ENCODE results near the gene CEACAM16.
"Not testable (repeated sequence)": the region's sequence is repeated elsewhere in the genome, so short reads cannot be mapped to it uniquely, and the experiment has no call there.

Gene CEACAM16

DNA sequence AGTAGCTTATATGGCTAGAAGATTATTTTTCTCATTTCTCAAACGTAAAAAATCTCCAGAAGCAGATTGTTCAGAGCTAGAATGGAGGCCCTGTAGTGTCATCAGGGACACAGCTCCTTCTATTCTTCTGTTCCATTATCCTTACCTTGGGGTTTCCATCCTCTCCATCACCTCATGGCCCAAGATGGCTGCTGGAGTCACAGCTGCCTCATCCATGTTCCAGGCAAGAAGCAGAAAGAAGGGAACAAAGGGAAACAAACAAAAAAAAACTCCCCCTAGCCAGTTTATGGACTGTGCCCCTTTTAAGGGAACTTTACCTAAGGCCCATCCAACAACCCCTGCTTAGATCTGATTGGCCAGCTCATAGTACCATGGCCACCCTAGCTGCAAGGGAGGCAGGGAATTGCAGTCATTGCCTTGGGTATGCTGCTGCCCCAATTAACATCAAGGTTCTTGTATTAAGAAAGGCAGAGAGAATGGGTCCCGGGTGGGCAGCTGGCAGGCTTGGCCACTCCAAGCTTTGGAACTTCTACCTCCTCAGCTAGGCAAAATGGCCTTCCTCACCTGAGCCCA lies 15.7 kb downstream of the CEACAM16 start:
- ATAC-seq (replicated peaks; ENCODE audit: extremely low read depth, poor library complexity, severe bottlenecking) (no peak), DNase-seq (ENCODE audit: low spot score in 2 of 2) (no peak)
- Mint-ChIP-seq H3K36me3 (ENCODE audit: insufficient read depth) (peaks cover 4% of the 10 kb centered on the region), H3K27me3 (no peaks in the 10 kb centered on the region), H3K27ac (ENCODE audit: low read depth) (no peak overlapping the region), H3K4me1 (peaks cover 6% of the 10 kb centered on the region), H3K9me3 (peaks cover 6% of the 10 kb centered on the region), H3K4me3 (no peak overlapping the region)

DNA sequence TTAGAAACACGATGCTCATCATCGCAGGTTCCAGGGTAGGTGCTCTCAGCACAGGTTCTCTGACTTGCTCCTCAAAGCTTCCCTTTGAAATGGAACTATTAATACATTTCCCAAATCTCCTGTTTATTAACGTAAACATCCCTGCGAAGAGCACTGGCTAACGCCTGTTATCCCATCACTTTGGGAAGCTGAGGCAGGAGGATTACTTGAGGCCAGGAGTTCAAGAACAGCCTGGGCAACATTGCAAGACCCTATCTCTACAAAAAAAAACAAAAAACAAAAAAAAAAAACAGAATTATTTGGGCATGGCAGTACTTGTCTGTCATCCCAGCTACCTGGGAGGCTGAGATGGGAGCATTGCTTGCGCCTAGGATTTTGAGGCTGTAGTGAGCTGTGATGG lies 18.7 kb downstream of the CEACAM16 start:
- peaks cover 11% of the 10 kb centered on the region for H3K27me3 Mint-ChIP-seq
- DNase-seq (ENCODE audit: low spot score in 2 of 2) (no peak), ATAC-seq (replicated peaks; ENCODE audit: extremely low read depth, poor library complexity, severe bottlenecking) (no peak)
- H3K36me3 Mint-ChIP-seq (ENCODE audit: insufficient read depth) = peaks cover 5% of the 10 kb centered on the region
- H3K4me1 Mint-ChIP-seq = peaks cover 5% of the 10 kb centered on the region
- peaks cover 6% of the 10 kb centered on the region for H3K9me3 Mint-ChIP-seq
- H3K4me3 Mint-ChIP-seq = no peak overlapping the region
- no peak overlapping the region for H3K27ac Mint-ChIP-seq (ENCODE audit: low read depth)

DNA sequence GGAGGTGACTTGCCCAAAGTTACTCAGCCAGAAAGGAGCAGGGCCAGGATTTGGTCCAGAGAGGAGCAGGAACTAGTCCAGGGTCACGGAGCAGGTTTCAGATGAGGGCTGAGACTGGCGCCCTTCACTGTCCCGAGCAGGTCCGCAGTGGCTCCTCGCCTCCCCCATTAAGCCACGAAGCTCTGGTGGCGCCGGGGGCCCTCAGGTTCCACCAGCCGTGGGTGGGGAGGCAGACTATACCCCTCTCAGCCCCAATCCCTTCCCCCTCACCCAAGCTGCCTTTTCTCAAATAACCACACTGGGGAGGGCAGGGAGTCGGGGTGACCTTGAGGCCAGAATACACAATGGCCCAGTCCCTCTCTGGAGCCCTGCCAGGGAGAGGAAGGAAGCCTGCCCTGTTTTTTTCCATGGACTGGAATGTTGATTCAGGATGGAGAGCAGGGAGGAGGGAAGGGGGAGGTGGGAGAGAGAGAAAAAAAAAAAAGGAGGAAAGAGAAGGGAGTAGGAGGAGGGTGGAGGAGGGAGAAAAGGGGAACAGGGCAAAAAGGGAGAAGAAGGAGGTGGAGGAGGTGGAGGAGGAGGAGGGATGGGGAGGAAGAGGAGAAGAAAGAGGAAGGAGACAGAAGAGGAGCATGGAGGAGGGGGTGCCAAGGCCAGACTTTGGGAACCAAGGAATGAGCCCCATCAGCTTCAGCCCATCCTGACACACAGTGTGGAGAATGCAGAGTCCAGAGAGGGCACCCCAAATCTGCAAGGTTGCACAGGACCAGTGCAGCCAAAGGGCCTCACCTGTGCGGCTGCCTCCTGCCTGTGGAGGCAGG lies 19.7 kb downstream of the CEACAM16 start:
- H3K36me3 Mint-ChIP-seq (ENCODE audit: insufficient read depth) = peaks cover 5% of the 10 kb centered on the region
- no peak for ATAC-seq (replicated peaks; ENCODE audit: extremely low read depth, poor library complexity, severe bottlenecking)

DNA sequence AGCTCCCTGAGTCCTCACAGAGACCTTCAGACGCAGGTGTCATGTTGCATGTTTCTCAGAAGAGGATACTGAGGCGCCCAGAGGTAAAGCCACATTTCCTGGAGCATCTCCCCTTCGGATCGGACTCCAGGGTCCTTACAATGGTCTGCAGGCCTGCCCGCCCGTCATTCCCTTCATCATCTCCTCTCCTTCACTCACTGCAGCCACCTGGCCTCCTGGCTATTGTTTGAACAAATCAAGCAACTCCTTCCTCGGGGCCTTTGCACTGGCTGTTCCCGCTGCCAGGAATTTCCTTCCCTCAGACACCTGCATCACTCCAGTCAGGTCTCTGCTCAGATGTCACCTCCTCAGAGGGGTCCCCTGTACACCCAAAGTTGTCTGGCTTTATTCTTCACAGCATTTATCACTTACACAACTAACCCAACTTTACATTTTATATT lies 20.3 kb downstream of the CEACAM16 start:
- Mint-ChIP-seq H3K4me1 (peaks cover 17% of the 10 kb centered on the region), H3K4me3 (no peak overlapping the region), H3K36me3 (ENCODE audit: insufficient read depth) (peaks cover 5% of the 10 kb centered on the region), H3K27me3 (peaks cover 15% of the 10 kb centered on the region), H3K27ac (ENCODE audit: low read depth) (no peak overlapping the region), H3K9me3 (peaks cover 6% of the 10 kb centered on the region)
- ATAC-seq (replicated peaks; ENCODE audit: extremely low read depth, poor library complexity, severe bottlenecking) = no peak
- no peak for DNase-seq (ENCODE audit: low spot score in 2 of 2)

More for the DNA sequence above, 19.7 kb downstream of the CEACAM16 start:
- H3K4me3 Mint-ChIP-seq = no peak overlapping the region
- H3K9me3 Mint-ChIP-seq = peaks cover 6% of the 10 kb centered on the region
- H3K4me1 Mint-ChIP-seq = peaks cover 10% of the 10 kb centered on the region
- H3K27ac Mint-ChIP-seq (ENCODE audit: low read depth) = no peak overlapping the region
- no peak for DNase-seq (ENCODE audit: low spot score in 2 of 2)
- H3K27me3 Mint-ChIP-seq = peaks cover 15% of the 10 kb centered on the region

DNA sequence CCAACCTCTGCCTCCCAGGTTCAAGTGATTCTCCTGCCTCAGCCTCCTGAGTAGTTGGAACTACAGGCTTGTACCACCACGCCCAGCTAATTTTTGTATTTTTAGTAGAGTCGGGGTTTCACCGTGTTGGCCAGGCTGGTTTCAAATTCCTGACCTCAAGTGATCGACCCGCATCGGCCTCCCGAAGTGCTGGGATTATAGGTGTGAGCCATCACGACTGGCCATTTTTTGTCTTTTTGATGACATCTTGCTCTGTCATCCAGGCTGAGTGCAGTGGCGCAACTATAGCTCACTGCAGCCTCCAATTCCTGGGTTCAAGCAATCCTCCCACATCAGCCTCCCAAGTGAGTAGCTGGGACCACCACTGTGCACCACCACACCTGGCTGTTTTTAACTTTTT lies 21.4 kb downstream of the CEACAM16 start:
- not testable (repeated sequence) for DNase-seq (ENCODE audit: low spot score in 2 of 2); H3K4me3 Mint-ChIP-seq; H3K36me3 Mint-ChIP-seq (ENCODE audit: insufficient read depth); ATAC-seq (replicated peaks; ENCODE audit: extremely low read depth, poor library complexity, severe bottlenecking); H3K9me3 Mint-ChIP-seq; H3K27ac Mint-ChIP-seq (ENCODE audit: low read depth)
- Mint-ChIP-seq H3K4me1 (peaks cover 20% of the 10 kb centered on the region), H3K27me3 (peaks cover 15% of the 10 kb centered on the region)

DNA sequence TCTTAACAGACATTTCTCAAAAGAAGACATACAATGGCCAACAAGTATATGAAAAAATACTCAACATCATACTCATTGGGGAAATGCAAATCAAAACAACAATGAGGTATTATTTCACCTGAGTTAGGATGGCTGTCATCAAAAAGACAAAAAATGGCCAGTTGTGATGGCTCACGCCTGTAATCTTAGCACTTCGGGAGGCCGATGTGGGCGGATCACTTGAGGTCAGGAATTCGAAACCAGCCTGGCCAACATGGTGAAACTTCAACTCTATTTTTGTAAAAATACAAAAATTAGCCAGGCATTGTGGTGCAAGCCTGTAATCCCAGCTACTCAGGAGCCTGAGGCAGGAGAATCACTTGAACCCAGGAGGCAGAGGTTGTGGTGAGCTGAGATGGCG lies 22.0 kb downstream of the CEACAM16 start:
- Mint-ChIP-seq H3K4me3 (no peak overlapping the region), H3K36me3 (ENCODE audit: insufficient read depth) (peaks cover 7% of the 10 kb centered on the region), H3K4me1 (peaks cover 20% of the 10 kb centered on the region), H3K9me3 (no peaks in the 10 kb centered on the region), H3K27me3 (peaks cover 15% of the 10 kb centered on the region), H3K27ac (ENCODE audit: low read depth) (no peak overlapping the region)
- no peak for DNase-seq (ENCODE audit: low spot score in 2 of 2)
- no peak for ATAC-seq (replicated peaks; ENCODE audit: extremely low read depth, poor library complexity, severe bottlenecking)

DNA sequence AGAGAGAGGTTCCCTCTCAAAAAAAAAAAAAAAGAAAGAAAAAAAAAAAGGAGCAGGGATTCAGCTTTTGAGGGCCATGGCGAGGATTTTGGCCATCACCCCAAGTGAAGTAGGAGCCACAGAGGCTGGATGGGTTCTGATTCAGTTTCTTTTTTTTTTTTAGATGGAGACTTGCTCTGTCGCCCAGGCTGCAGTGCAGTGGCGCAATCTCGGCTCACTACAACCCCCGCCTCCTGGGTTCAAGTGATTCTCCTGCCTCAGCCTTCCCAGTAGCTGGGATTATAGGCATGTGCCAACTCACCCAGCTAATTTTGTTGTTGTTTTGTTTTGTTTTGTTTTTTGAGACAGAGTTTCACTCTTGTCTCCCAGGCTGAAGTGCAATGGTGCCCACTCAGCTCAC lies 22.4 kb downstream of the CEACAM16 start:
- H3K27me3 Mint-ChIP-seq = peaks cover 15% of the 10 kb centered on the region
- H3K27ac Mint-ChIP-seq (ENCODE audit: low read depth); H3K4me3 Mint-ChIP-seq: not testable (repeated sequence)

DNA sequence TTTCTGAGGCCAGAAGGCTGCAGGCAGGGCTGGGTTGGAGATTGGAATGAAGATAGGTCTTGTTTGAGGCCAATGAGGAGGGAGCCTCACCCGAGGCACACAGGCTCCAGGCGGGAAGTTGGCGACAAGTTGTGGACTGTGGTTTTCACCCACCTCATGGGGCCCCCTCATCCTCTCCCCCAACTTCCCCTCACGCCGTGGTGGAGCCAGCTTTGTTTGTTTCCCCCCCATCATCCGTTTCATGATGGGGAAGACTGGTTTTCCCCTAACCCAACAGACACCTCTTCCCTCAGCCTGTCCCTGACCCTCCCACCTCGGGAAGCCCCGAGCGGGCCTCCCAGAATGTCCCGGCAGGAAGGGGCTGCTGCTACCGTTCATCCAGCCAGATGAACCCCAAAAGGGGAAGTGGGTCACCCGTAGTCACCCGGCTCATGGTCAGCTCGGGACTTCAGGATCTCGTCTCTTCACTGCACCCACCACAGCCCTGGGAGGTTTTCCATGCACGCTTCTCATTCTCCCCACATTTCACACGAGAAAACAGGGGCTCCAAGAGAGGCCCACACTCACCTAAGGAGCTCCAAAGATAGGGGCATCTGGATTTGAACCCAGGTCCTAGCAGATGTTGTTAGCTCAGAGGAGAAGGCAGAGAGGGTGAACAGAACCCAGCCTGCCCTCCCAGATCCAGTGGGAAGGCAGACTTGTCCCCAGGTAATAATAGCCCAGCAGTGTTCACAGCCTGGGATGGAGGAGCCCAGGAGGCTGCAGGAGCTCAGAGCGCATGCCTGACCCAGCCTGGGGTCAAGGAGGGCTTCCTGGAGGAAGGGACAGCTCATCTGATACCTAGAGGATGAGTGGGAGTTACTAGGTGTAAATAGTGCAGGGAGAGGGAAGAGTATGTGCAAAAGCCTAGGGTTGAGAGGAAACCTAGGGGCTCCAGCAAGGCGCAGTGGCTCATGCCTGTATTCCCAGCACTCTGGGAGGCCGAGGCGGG lies 23.5 kb downstream of the CEACAM16 start:
- H3K9me3 Mint-ChIP-seq = no peaks in the 10 kb centered on the region
- H3K27me3 Mint-ChIP-seq = peaks cover 15% of the 10 kb centered on the region
- H3K4me1 Mint-ChIP-seq = peaks cover 20% of the 10 kb centered on the region
- DNase-seq (ENCODE audit: low spot score in 2 of 2) = no peak
- peaks cover 9% of the 10 kb centered on the region for H3K36me3 Mint-ChIP-seq (ENCODE audit: insufficient read depth)
- H3K4me3 Mint-ChIP-seq = no peak overlapping the region
- ATAC-seq (replicated peaks; ENCODE audit: extremely low read depth, poor library complexity, severe bottlenecking) = no peak
- no peak overlapping the region for H3K27ac Mint-ChIP-seq (ENCODE audit: low read depth)

More for the DNA sequence above, 22.4 kb downstream of the CEACAM16 start:
- not testable (repeated sequence) for H3K9me3 Mint-ChIP-seq; DNase-seq (ENCODE audit: low spot score in 2 of 2); H3K36me3 Mint-ChIP-seq (ENCODE audit: insufficient read depth); ATAC-seq (replicated peaks; ENCODE audit: extremely low read depth, poor library complexity, severe bottlenecking)
- H3K4me1 Mint-ChIP-seq = peaks cover 20% of the 10 kb centered on the region

DNA sequence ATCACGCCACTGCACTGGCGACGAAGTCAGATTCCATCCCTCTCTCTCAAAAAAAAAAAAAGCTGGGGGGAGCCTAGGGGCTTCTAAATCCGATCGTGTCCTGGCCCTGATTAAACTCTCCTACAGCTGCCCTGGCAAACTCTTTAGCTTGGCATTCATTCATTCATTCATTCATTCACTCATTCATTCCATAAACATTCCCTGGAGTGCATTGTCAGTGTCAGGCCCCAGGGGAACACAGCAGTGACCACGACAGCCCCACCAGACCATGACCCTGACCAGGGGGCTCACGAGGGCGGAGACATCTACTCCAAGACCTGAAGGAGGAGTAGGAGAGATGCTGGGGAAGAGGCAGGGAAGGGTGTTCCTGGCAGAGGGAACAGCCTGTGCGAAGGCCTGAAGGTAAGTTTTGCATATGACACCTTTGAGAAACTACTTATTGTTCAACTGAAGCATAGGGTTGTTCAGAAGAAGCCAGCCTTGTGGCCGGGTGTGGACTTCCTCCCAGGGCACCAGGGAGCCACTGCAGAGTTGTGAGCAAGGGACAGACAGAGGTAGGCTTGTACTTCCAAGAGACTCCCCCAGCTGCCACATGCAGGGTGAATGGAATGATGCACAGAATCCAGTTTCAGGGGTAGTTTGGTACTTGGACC lies 24.5 kb downstream of the CEACAM16 start:
- peaks cover 9% of the 10 kb centered on the region for H3K36me3 Mint-ChIP-seq (ENCODE audit: insufficient read depth)
- no peak for DNase-seq (ENCODE audit: low spot score in 2 of 2)
- ATAC-seq (replicated peaks; ENCODE audit: extremely low read depth, poor library complexity, severe bottlenecking) = peak; percentile 27
- peaks cover 20% of the 10 kb centered on the region for H3K4me1 Mint-ChIP-seq
- no peaks in the 10 kb centered on the region for H3K9me3 Mint-ChIP-seq
- H3K27me3 Mint-ChIP-seq = peaks cover 15% of the 10 kb centered on the region
- no peak overlapping the region for H3K4me3 Mint-ChIP-seq
- no peak overlapping the region for H3K27ac Mint-ChIP-seq (ENCODE audit: low read depth)

DNA sequence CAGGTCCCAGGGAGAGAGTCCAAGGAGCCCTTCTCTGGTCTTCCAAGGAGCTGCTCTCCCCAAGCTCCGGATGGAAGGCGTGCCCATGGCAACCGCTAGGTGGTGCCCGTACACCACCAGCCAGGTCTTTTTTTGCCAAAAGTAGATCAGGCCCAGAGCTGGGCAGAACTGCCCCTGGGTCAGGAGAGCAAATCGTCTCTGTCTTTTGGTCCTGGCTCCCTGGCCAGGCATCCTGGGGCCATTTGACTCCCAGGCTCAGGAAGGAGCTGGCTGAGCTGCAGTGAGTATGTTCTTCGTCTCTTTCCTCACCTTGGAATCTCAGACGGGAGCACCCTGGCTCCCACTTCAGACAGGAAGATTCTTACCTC lies 25.0 kb downstream of the CEACAM16 start:
- peak; percentile 68 to 78 for DNase-seq (ENCODE audit: low spot score in 2 of 2)
- H3K36me3 Mint-ChIP-seq (ENCODE audit: insufficient read depth) = peaks cover 9% of the 10 kb centered on the region
- peak; percentile 85 for ATAC-seq (replicated peaks; ENCODE audit: extremely low read depth, poor library complexity, severe bottlenecking)
- H3K27ac Mint-ChIP-seq (ENCODE audit: low read depth) = no peak overlapping the region
- H3K9me3 Mint-ChIP-seq = no peaks in the 10 kb centered on the region
- H3K27me3 Mint-ChIP-seq = peaks cover 15% of the 10 kb centered on the region
- H3K4me3 Mint-ChIP-seq = no peak overlapping the region
- H3K4me1 Mint-ChIP-seq = peaks cover 20% of the 10 kb centered on the region

DNA sequence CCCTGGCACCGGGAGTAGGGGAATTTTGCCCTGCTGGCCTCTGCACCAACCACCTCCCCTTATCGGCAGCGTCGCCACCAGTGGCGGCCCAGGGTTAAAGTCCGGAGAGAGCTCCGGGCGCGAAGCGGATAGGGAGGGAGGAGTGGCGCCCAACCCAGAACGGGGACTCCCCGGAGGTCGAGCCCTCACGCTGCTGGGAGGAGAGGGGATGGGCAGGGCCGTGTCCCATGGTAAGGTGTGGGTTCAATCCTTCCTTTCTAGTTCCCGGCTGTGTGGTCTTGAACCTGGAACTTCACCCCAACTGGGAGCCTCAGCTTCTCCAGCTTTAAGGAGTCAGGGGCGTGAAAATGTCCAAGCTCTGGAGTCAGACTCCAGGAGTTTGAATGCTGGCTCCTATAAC lies 26.3 kb downstream of the CEACAM16 start:
- Mint-ChIP-seq H3K4me1 (peaks cover 20% of the 10 kb centered on the region), H3K9me3 (no peaks in the 10 kb centered on the region), H3K27ac (ENCODE audit: low read depth) (no peak overlapping the region), H3K36me3 (ENCODE audit: insufficient read depth) (peaks cover 7% of the 10 kb centered on the region), H3K4me3 (no peak overlapping the region), H3K27me3 (peaks cover 15% of the 10 kb centered on the region)
- DNase-seq (ENCODE audit: low spot score in 2 of 2) (no peak), ATAC-seq (replicated peaks; ENCODE audit: extremely low read depth, poor library complexity, severe bottlenecking) (no peak)

DNA sequence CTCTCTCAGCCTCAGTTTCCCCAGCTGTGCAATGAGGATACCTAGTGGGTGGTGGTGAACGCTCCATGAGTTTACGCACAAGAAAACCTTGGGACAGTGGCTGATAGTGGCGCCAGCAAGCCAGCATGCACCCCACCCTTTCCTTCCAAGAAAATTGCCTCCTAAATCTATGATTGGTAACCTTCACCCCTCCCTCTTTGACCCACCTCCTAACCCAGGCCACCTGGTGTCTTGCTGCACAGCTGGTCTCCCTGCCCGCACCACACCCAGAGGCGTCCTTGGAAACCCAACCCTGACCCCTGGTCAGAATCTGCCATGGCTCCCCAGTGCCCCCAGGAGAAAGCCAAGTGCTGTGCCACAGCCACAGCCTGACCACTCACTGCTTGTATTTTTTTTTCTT lies 26.7 kb downstream of the CEACAM16 start:
- no peak for DNase-seq (ENCODE audit: low spot score in 2 of 2)
- H3K4me1 Mint-ChIP-seq = peaks cover 20% of the 10 kb centered on the region
- ATAC-seq (replicated peaks; ENCODE audit: extremely low read depth, poor library complexity, severe bottlenecking) = no peak
- H3K27ac Mint-ChIP-seq (ENCODE audit: low read depth) = peak overlapping the region; percentile 74
- no peak overlapping the region for H3K4me3 Mint-ChIP-seq
- H3K27me3 Mint-ChIP-seq = peaks cover 15% of the 10 kb centered on the region
- H3K9me3 Mint-ChIP-seq = no peaks in the 10 kb centered on the region
- peaks cover 7% of the 10 kb centered on the region for H3K36me3 Mint-ChIP-seq (ENCODE audit: insufficient read depth)
